Epithelial cell of proximal tubule (primary cell): Measurements from ENCODE around the gene C1QTNF8. TPM values are rescaled to one million over a fixed set of nuclear protein-coding genes. Genes with fewer than 3 reads are reported as not detected.

Experiments used
- DNase-seq: peaks from one replicate; pipeline ENCODE4 v3.0.0-alpha.2; 2011; ENCODE audit warnings: low read depth
- H3K4me3 ChIP-seq: 2 replicates; pipeline ENCODE4 v1.5.1; 2011; ENCODE audit warnings: low read depth, mild to moderate bottlenecking, low read length
- total RNA-seq: library from RNA; depleted of rRNA; stranded (reverse); fragments of >200 nt; gene quantifications from 2 replicates; pipeline ENCODE4 v1.2.3, GENCODE V29; 2015
- TF ChIP-seq, protein P1 (sequence below): conservative IDR thresholded peaks from 2 replicates; pipeline ENCODE4 v1.5.1; 2012; ENCODE audit warnings: low read depth, mild to moderate bottlenecking, low read length

The C1QTNF8 gene
- total RNA-seq, 1 donor from 2014 or later, result not detected

DNA sequence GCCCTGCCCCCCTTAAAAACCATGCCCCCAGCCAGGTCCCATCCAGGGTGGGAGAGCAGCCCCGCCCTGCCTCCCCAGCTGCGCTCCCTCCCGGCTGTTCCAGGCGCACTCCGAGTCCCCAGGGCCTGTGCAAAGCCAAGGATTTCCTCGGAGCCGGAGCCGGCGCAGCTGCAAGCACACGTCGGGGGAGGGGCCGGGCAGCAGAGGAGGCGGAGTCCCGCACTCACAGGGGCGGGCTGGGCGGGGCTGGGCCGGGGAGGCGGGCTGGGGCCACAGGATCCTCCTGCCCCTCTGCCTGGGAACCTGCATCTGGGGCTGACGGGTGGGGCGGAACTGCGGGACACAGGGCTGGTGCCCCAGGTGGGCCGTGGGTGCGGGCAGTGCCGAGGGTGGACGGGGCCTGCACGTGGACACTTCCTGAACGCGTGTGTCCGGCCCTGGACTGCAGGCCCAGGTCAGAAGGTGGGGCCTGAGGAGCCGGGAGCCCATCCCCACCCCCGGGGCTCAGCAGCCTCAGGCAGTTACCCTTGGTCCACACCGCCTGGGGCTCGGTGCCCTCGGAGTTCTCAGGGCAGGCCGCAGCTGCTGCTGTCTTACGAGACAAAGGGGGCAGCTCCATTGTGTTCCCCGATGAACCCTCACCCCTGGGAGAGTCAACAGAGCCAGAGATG is 47.5 kb downstream of the C1QTNF8 start:
- no peak overlapping the region for H3K4me3 ChIP-seq
- DNase-seq, result no peak
- TF ChIP-seq, protein P1, sequence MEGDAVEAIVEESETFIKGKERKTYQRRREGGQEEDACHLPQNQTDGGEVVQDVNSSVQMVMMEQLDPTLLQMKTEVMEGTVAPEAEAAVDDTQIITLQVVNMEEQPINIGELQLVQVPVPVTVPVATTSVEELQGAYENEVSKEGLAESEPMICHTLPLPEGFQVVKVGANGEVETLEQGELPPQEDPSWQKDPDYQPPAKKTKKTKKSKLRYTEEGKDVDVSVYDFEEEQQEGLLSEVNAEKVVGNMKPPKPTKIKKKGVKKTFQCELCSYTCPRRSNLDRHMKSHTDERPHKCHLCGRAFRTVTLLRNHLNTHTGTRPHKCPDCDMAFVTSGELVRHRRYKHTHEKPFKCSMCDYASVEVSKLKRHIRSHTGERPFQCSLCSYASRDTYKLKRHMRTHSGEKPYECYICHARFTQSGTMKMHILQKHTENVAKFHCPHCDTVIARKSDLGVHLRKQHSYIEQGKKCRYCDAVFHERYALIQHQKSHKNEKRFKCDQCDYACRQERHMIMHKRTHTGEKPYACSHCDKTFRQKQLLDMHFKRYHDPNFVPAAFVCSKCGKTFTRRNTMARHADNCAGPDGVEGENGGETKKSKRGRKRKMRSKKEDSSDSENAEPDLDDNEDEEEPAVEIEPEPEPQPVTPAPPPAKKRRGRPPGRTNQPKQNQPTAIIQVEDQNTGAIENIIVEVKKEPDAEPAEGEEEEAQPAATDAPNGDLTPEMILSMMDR, result no peak

GRCh38 chr16:1047801-1048200 is 48.2 kb downstream of the C1QTNF8 start:
- no peak for DNase-seq
- H3K4me3 ChIP-seq, result no peak overlapping the region
- TF ChIP-seq, protein P1, result no peak

DNA sequence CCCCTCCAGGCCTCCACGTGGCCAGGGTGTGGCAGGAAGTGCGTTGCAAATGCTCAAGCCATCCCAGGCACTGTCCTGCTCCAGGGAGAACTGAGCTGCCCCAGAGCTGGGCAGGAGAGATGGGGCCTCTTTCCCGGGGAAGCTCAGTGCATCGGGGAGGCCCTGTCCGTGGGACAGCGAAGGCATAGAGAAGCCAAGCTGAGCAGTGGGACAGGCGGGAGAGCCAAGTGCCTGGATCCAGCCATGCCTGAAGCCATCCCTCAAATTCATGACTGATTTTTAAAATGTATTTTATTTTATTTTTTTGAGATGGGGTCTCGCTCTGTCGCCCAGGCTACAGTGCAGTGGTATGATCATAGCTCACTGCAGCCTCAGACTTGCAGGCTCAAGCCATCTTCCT is 48.9 kb downstream of the C1QTNF8 start:
- no peak overlapping the region for H3K4me3 ChIP-seq
- no peak for DNase-seq
- TF ChIP-seq, protein P1, result no peak

DNA sequence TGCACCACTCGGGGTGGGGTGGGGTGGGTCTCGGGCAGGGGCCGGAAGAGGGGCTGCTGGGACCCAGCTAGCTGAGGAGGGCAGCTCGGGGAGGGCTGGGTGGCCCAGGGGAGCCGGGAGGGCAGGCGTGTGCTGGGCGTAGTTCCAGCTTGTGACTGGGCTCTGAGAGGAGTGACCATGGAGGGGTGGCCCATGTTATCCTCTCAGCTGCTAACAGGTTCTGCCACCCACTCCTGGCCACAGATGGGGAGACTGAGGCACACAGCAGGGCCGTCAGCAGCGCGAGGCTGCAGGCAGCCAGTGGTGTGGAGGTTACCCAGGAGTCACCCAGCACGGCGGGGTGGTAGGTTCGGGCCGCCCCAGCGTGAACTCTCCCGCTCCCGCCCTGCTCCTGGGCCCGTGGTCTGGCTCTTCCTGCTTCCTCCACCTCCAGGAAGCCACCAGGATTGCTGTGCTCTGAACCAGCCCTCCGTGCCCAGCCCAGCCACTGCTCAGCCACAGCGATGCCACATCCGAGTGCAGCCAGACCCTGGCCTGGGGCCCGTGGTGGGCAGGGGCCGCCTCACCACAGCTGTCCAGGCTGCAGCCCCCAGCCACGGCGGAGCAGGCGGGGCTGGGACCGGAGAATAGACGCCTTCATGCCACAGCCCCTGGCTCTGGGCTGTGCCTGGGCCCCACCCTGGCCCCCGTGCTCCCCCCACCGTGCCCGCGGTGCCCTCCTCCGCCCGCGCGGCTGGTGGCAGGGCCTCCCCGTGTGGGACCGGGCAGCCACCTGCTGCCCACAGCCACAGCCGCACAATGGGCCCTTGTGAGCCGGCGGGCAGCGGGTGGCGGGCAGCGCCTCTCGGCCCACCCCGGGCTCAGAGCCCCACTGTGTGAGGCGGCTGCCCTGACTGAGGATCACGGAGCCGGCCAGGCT is 49.8 kb downstream of the C1QTNF8 start:
- H3K4me3 ChIP-seq, result no peak overlapping the region
- TF ChIP-seq, protein P1, result no peak
- DNase-seq, result no peak

DNA sequence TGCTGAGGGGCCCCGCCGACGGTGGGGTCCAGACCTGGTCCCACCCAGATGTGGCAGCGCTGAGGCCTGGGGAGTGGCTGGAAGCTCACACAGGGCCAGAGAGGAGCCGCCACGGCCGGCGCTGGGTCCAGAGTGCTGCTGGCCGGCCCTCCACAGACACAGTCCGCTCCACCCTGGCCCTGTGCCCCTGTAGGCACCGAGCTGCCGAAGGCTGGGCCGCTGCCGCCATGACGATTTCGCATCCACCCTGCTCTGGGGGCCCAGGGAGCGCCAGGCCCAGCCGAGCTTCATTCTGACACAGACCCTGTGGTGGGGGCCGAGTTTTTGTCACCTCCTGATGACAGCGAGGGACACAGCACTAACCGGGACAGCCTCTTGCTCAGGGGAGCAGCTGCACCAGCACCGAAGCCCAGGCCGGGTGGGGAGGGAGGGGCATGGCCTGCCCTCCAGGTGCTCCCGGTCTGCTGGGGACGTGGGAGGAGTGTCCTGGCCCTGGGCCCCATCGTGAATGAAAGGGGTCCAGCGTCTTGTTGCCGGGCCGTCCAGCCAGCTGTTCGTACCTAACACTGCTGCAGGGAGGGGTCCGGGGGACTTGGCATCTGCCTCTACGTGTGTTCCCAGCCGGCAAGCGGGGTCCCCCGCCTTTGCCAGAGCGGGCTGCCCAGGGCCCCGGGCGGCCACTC is 50.6 kb downstream of the C1QTNF8 start:
- TF ChIP-seq, protein P1, result no peak
- no peak overlapping the region for H3K4me3 ChIP-seq
- no peak for DNase-seq

- DNase-seq, result no peak
- TF ChIP-seq, protein P1, result no peak
- H3K4me3 ChIP-seq, result no peak overlapping the region
Observed at GRCh38 chr16:1044460-1045309, 51.4 kb downstream of the C1QTNF8 start.
